NCI-H2171 (cell line): ENCODE data around the gene NT5M.
"Not testable (repeated sequence)": the region's sequence is repeated elsewhere in the genome, so short reads cannot be mapped to it uniquely, and the experiment has no call there.

ENCODE experiments used
- DNase-seq: peaks from one replicate; lab custom pipeline; 2025; lab: John Stamatoyannopoulos, UW

NT5M gene

GRCh38 chr17:17377071-17377967, 74.1 kb downstream of the NT5M start:
- no peak for DNase-seq

DNA sequence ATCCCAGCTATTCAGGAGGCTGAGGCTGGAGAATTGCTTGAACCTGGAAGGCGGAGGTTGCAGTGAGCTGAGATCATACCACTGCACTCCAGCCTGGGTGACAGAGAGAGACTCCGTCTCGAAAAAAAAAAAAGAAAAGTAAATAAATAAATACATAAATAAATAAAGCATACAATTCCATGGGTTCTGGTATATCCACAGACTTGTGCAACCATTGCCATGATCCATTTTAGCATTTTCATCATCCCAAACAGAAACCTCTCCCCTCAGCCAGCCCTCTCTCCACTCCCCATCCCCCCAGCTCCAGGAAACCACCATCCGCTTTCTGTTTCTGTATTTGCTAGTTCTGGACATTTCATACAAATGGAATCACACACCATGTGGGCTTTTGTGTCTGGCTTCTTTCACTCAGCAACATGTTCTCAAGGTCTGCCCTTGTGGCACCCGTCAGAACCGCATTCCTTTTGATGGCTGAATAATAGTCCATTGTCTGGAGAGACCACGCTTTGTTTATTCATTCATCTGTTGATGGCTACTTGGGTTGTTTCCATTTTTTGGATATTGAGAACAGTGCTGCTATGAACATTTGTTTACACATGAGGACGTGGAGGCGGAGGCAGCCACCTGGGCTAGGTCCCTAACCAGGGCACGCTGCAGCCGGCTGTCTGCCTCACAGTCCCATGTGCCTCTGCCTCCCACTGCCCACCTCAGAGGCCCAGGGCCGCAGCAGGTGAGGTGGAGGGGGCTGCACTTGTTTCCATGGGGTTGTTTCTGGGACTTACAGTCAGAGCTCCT, 76.2 kb downstream of the NT5M start:
- no peak for DNase-seq

- no peak for DNase-seq
Measured at GRCh38 chr17:17380145-17380925, 77.2 kb downstream of the NT5M start.

DNA sequence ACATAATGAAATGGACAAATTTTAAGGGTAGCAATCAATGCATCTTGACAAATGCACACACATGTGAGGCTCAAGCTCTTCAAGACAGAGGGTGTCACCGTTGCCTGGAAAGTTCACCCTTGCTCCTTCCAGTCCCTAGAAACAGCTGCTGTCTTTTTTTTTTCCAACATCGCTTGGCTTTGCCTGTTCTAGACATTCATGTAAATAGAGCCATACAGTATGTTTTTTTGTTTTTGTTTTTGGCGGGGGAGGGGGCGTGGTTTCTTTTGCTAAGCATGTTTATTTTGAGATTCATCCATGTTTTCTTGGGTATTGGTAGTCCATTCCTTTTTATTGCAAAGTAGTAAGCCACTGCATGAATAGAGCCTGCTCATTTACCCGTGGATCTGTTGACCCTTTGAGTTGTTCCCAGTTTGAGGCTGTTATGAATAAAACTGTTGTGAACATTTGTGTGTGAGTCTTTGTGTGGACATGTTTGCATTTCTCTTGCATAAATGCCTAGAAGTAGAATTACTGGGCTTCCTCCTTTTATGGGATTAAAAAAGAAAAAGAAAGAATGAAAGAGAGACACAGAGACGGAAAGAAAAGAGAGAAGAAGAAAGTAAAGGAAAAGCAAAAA, 78.4 kb downstream of the NT5M start:
- peak; percentile 24 for DNase-seq

DNA sequence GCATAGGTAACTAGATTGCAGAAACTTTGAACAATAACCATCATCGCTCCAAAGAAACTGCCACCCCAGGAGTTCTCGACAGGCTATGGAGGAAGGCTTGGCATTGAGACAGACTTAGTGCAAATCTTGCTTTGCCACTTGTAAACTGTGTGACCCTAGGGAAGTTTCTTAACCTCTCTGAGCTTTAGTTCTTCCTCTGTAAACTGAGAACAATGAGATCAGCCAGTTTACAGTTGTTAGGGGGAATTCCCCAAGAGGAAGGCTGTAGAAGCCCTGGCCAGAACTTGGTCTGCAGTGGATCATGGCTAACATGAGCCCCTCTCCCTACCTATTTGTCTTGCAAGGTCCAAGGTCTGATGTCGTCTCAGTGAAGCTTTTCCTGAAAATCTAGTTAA, 78.9 kb downstream of the NT5M start:
- DNase-seq, result no peak

- DNase-seq, result peak; percentile 85
Measured at GRCh38 chr17:17382971-17383370, 79.8 kb downstream of the NT5M start.

GRCh38 chr17:17383431-17384290, 80.5 kb downstream of the NT5M start:
- not testable (repeated sequence) for DNase-seq

DNA sequence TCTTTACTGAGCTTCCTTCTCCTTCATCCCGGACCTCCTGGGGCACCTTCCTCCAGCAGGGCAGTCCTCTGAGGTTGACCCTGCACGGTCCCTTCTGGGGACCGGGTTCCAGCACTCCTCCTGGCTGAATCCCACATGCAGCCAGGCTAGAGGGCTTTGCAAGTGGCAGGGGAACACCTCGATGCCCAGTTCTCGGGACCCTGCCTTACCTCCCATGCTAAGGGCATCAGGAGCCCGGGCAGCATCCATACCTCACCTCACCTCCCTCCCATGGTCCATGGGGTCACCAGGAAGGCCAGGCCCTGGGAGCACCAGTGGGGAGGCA, 81.1 kb downstream of the NT5M start:
- no peak for DNase-seq

DNA sequence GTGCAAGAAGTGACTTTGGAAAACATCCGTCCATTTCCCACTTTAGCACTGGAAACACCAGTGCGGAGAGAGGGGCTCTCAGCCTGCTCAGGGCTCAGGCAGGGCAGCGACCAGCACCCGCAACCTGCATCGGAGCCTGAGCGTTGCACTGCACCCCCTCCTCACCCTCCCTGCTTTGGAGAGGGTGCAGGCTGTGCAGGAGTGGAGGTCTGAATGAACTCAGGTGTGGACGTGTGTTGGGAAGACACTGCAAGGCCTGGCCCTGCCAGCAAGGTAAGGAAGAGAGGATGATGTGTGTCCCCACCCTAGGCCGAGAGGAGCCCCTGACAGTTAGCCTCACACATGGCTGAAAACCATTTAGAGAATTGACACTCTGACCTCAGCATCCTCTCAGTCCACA, 81.8 kb downstream of the NT5M start:
- DNase-seq, result no peak

GRCh38 chr17:17385491-17385890, 82.3 kb downstream of the NT5M start:
- DNase-seq, result no peak

GRCh38 chr17:17386094-17386800, 83.1 kb downstream of the NT5M start:
- DNase-seq, result no peak

DNA sequence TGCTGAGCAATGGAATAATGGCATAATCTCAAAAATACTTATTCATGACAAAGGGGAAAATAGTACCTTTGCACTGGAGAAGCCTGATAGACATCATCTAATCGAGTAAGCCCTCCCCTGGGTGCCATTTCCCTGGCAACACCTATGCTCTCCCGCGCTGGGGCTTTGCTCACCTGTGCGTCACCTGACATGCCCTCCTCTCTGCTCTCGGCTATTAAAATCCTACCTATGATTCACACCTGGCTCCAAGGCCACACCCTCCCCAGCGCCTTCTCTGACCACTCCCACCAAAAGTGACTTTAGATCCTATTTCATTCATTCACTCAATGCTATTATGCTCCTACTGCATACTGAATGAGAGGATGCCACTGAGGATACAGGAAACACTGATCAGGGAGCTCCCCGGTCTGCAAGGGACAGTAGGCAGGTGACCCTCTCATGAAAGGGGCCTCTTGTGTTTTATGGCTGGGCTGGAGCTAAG, 83.9 kb downstream of the NT5M start:
- DNase-seq, result no peak

- peak; percentile 71 for DNase-seq
Measured at GRCh38 chr17:17387498-17388362, 84.6 kb downstream of the NT5M start.

DNA sequence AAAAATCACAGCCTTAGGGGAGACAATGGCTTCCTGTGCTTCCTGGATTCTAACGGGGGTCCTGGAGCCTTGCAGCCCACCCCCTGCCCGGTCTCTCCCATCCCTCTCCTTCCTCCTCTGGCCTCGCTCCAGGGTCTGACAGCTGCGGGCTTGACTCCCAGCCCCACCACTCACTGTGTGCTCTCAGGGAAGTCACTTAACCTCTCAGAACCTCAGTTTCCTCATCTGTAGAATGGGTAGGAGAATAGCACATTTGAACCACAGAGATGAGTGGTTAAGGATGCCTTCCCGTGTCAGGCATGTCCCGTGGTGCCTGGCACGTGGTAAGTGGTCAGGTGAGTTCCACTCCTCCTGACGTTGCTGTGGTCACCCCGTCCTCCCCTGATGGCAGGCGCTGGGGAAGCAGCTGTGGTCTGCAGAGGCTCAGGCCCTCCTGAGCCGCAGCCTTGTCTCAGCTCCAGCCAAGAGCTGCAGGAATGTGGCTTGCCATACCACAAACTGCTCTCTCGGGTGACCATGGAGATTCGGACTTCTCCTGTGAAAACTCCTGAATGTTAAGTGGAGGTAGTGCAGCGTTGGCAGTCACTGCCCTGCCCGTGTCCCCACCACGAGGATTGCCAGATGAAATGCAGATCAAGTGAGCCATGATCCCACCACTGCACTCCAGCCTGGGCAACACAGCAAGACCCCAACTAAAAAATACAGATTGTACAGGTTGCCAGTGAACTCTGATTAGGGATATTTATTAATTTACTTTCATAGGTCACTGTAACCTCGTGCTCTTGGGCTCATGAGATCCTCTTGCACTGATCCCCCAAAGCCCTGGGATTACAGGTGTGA, 85.7 kb downstream of the NT5M start:
- no peak for DNase-seq

- DNase-seq, result no peak
Measured at GRCh38 chr17:17391668-17392370, 88.6 kb downstream of the NT5M start.

- no peak for DNase-seq
Measured at GRCh38 chr17:17393976-17394375, 90.8 kb downstream of the NT5M start.

- no peak for DNase-seq
Measured at GRCh38 chr17:17394494-17394893, 91.3 kb downstream of the NT5M start.
